Measurements from ENCODE around the gene SGMS1. TPM values are rescaled to one million over a fixed set of nuclear protein-coding genes. Genes with fewer than 3 reads are reported as not detected.

Gene SGMS1
- total RNA-seq, 1 donor from 2014 or later: 9.2 TPM

DNA sequence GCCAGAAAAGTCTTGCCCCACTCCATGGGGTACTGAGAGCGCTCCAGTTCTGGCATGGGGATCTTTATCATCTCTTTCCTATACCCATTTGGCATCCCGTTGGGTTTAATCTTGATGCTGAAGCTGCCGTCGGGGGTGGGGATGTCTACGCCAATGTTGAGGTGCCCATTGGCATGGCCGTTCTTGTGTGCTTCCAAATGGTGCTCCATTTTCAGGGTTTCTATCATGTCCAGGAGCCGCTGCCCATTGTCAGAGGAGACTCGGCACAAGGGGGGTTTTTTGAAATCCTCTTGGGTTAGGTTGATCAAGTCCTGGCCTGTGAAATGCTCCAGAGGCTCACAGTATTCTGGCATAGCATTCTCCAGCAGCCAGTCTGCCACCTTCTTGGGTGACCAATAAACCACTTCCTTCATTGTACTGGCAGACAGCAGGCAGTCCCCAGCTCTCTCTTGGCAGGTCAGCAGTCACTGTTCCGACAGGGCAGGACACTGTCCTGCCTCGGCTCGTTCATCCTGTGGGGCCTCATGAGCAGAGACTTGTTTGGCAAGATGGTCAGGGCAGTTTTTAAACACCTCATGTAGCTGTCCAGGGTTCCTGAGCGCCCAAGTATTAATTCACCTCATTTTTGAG lies 279.9 kb downstream of the SGMS1 start:
- H3K79me2 ChIP-seq (ENCODE audit: low read depth): no peaks in the 10 kb centered on the region
- H4K20me1 ChIP-seq (ENCODE audit: low read depth): no peaks in the 10 kb centered on the region
- no peaks in the 10 kb centered on the region for H3K4me1 Mint-ChIP-seq

DNA sequence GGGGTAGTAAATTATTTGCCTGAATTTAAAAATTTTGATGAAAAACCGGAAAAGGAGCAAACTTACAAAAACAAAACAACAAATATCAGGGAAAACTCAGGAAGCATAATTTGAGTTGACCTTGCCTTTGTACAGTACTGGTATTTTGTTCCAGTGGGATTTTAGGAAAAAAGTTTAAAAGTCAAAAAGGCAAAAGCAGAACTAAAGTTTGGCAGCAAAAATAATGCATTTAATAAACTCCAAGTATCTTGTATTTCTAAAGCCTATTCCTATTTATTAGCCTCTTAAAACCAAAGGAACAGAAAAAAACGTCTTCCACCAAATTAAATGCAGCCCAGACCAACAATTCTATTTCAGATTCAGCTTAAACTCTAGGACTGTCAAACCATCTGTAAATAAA lies 281.8 kb downstream of the SGMS1 start:
- Histone ChIP-seq H3K4me2 (no peak overlapping the region), H4K20me1 (ENCODE audit: low read depth) (no peaks in the 10 kb centered on the region), H2AFZ (replicated peaks) (no peak overlapping the region), H3K4me3 (no peak overlapping the region), H3K9ac (no peak overlapping the region), H3K36me3 (no peaks in the 10 kb centered on the region), H3K79me2 (ENCODE audit: low read depth) (no peaks in the 10 kb centered on the region), H3K27me3 (no peaks in the 10 kb centered on the region), H3K9me3 (ENCODE audit: low read depth) (no peaks in the 10 kb centered on the region), H3K4me1 (no peaks in the 10 kb centered on the region), H3K27ac (no peak overlapping the region), H3F3A (ENCODE audit: low read depth) (no peaks in the 10 kb centered on the region)
- Mint-ChIP-seq H3K27me3 (ENCODE audit: insufficient read depth, low read depth) (no peaks in the 10 kb centered on the region), H3K4me1 (no peaks in the 10 kb centered on the region), H3K27ac (no peak overlapping the region), H3K36me3 (peaks cover 2% of the 10 kb centered on the region), H3K4me3 (no peak overlapping the region), H3K9me3 (no peaks in the 10 kb centered on the region)
- TF ChIP-seq EZH2phosphoT487 (IDR thresholded peaks at IDR 0.05) (no peak), EZH2 (IDR thresholded peaks at IDR 0.05) (no peak)
- TF ChIP-seq, protein P1, sequence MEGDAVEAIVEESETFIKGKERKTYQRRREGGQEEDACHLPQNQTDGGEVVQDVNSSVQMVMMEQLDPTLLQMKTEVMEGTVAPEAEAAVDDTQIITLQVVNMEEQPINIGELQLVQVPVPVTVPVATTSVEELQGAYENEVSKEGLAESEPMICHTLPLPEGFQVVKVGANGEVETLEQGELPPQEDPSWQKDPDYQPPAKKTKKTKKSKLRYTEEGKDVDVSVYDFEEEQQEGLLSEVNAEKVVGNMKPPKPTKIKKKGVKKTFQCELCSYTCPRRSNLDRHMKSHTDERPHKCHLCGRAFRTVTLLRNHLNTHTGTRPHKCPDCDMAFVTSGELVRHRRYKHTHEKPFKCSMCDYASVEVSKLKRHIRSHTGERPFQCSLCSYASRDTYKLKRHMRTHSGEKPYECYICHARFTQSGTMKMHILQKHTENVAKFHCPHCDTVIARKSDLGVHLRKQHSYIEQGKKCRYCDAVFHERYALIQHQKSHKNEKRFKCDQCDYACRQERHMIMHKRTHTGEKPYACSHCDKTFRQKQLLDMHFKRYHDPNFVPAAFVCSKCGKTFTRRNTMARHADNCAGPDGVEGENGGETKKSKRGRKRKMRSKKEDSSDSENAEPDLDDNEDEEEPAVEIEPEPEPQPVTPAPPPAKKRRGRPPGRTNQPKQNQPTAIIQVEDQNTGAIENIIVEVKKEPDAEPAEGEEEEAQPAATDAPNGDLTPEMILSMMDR (IDR thresholded peaks at IDR 0.05): no peak
- DNase-seq (ENCODE audit: low spot score): no peak

More for the DNA sequence above, 279.9 kb downstream of the SGMS1 start:
- H3K27ac ChIP-seq: no peak overlapping the region
- no peak overlapping the region for H3K4me2 ChIP-seq
- H3K27me3 ChIP-seq: no peaks in the 10 kb centered on the region
- TF ChIP-seq EZH2phosphoT487 (IDR thresholded peaks at IDR 0.05) (no peak), EZH2 (IDR thresholded peaks at IDR 0.05) (no peak)
- TF ChIP-seq, protein P1 (IDR thresholded peaks at IDR 0.05): no peak
- no peak overlapping the region for H3K9ac ChIP-seq
- no peak overlapping the region for H3K4me3 ChIP-seq
- peaks cover 3% of the 10 kb centered on the region for H3K9me3 Mint-ChIP-seq
- no peak overlapping the region for H3K27ac Mint-ChIP-seq
- no peaks in the 10 kb centered on the region for H3K9me3 ChIP-seq (ENCODE audit: low read depth)
- no peaks in the 10 kb centered on the region for H3F3A ChIP-seq (ENCODE audit: low read depth)
- peaks cover 2% of the 10 kb centered on the region for H3K36me3 Mint-ChIP-seq
- no peak overlapping the region for H3K4me3 Mint-ChIP-seq
- H3K27me3 Mint-ChIP-seq (ENCODE audit: insufficient read depth, low read depth): no peaks in the 10 kb centered on the region
- H3K36me3 ChIP-seq: no peaks in the 10 kb centered on the region
- H2AFZ ChIP-seq (replicated peaks): no peak overlapping the region
- H3K4me1 ChIP-seq: no peaks in the 10 kb centered on the region
- DNase-seq (ENCODE audit: low spot score): no peak

DNA sequence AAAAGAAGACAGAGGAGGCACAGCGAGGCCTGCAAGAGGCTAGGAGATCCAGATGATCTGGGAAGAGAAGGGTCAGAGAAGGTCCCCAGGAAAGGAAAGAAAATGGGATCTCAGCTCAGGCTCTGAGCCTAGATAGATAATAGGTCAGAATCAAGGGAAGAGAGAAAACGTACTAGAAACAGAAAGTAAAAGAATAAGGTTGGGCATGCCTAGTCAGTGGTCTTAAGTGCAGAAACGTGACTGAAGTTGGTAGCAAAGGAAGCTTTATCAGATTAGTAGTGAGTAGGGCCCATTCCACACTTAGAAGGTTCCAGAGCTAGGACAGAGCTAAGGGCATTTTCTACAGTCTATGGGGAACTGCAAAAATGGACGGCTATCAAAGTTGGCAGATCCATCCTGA lies 287.6 kb downstream of the SGMS1 start:
- H3K9me3 Mint-ChIP-seq: no peaks in the 10 kb centered on the region
- H3K27ac ChIP-seq: no peak overlapping the region
- no peak for TF ChIP-seq EZH2phosphoT487 (IDR thresholded peaks at IDR 0.05)
- TF ChIP-seq, protein P1 (IDR thresholded peaks at IDR 0.05): no peak
- no peak for TF ChIP-seq EZH2 (IDR thresholded peaks at IDR 0.05)
- no peaks in the 10 kb centered on the region for H3K27me3 Mint-ChIP-seq (ENCODE audit: insufficient read depth, low read depth)
- no peak overlapping the region for H3K27ac Mint-ChIP-seq
- H3K9me3 ChIP-seq (ENCODE audit: low read depth): no peaks in the 10 kb centered on the region
- H3K4me2 ChIP-seq: no peak overlapping the region
- no peaks in the 10 kb centered on the region for H3F3A ChIP-seq (ENCODE audit: low read depth)
- H3K36me3 Mint-ChIP-seq: no peaks in the 10 kb centered on the region
- H3K4me3 ChIP-seq: no peak overlapping the region
- H3K4me1 Mint-ChIP-seq: no peaks in the 10 kb centered on the region
- H3K79me2 ChIP-seq (ENCODE audit: low read depth): no peaks in the 10 kb centered on the region
- no peak overlapping the region for H3K9ac ChIP-seq
- no peaks in the 10 kb centered on the region for H3K27me3 ChIP-seq
- no peak overlapping the region for H2AFZ ChIP-seq (replicated peaks)
- H3K4me1 ChIP-seq: no peaks in the 10 kb centered on the region
- no peaks in the 10 kb centered on the region for H4K20me1 ChIP-seq (ENCODE audit: low read depth)
- no peak overlapping the region for H3K4me3 Mint-ChIP-seq
- no peaks in the 10 kb centered on the region for H3K36me3 ChIP-seq
- DNase-seq (ENCODE audit: low spot score): no peak

Measured in neural progenitor cell (in vitro differentiated cells).